ENCODE data around the gene PDZD2.

Gene PDZD2

DNA sequence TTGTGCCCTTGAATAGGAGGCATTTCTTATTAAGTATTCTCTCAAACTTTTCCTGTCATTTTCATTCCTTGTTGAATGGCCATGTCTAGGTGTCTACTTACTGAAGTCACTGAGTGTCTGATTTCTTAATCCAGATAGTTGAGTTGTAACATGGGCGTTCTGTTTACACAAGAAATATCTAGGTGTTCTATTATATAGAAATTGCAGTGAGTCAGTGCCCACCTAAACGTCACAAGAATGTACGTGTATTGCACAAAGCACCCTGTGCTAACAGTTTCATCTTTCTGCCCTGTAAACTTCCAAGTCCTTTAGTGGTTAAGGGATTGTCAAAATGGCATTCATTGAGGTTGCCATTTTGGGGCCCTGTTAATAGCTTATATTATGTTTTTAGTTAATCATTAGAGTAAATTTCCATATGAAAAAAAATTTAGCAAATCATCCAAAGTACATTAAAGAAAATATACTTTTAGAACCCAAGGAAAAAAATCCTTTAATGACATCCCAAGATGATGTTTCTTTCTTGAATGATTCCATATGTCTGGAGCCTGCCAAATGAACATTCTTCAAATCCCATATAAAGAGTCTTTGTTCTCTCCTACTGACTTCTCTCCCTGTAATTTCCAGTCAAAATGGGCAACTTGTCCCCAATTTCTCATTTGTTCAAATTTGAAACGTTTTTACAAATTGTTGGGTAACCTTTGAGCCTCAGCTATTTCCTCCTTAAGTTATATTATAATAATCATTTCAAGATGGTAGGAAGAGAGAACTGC, 421.0 kb downstream of the PDZD2 start:
- no peak overlapping the region for H3K4me3 ChIP-seq (ENCODE audit: low read length)
- TF ChIP-seq, protein P1, sequence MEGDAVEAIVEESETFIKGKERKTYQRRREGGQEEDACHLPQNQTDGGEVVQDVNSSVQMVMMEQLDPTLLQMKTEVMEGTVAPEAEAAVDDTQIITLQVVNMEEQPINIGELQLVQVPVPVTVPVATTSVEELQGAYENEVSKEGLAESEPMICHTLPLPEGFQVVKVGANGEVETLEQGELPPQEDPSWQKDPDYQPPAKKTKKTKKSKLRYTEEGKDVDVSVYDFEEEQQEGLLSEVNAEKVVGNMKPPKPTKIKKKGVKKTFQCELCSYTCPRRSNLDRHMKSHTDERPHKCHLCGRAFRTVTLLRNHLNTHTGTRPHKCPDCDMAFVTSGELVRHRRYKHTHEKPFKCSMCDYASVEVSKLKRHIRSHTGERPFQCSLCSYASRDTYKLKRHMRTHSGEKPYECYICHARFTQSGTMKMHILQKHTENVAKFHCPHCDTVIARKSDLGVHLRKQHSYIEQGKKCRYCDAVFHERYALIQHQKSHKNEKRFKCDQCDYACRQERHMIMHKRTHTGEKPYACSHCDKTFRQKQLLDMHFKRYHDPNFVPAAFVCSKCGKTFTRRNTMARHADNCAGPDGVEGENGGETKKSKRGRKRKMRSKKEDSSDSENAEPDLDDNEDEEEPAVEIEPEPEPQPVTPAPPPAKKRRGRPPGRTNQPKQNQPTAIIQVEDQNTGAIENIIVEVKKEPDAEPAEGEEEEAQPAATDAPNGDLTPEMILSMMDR (IDR thresholded peaks at IDR 0.05; ENCODE audit: insufficient read depth, low read depth, low read length, missing control alignments): no peak
- DNase-seq (ENCODE audit: low read depth): peak; percentile 96

DNA sequence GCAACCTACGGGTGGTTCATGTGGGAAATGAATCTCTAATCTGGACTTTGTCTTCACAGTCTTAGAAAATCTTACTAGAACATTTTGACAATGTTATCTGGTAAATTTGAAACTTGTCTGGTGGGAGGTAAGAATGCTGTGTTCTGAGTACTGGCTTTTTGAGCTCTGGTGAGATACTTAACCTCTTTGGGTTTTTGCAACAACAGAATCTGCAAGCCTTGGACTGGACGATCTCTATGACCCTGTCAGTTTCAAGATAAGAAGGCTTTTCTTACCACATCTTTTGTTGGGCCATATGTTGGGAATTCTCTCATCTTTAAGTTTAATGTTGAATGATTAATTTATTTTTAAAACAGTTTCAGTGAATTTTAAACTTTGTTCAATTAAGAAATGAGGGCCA, 422.3 kb downstream of the PDZD2 start:
- TF ChIP-seq, protein P1 (IDR thresholded peaks at IDR 0.05; ENCODE audit: insufficient read depth, low read depth, low read length, missing control alignments): no peak

DNA sequence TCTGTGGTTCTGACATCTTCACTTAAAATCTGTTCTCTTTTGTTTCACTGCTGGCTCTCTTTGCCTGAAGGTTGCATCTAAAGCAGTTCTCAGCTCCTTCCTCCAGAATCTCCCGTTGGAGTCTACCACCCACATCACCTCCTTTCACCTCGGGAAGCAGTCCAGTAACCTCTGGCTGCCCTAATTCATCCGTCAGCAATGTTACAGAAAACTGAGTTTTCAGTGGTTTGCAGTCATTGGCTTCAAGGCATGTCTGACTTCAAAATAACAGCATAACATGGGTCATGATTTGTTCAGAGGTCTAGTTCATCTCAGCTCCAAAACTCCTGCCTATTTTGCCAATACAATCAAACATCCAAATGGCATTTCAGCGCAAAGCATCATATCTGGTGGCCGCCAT, 427.5 kb downstream of the PDZD2 start:
- H3K4me3 ChIP-seq (ENCODE audit: low read length): no peak overlapping the region
- TF ChIP-seq, protein P1 (IDR thresholded peaks at IDR 0.05; ENCODE audit: insufficient read depth, low read depth, low read length, missing control alignments): no peak
- DNase-seq (ENCODE audit: low read depth): no peak

More for the DNA sequence above, 422.3 kb downstream of the PDZD2 start:
- H3K4me3 ChIP-seq (ENCODE audit: low read length): no peak overlapping the region
- no peak for DNase-seq (ENCODE audit: low read depth)

DNA sequence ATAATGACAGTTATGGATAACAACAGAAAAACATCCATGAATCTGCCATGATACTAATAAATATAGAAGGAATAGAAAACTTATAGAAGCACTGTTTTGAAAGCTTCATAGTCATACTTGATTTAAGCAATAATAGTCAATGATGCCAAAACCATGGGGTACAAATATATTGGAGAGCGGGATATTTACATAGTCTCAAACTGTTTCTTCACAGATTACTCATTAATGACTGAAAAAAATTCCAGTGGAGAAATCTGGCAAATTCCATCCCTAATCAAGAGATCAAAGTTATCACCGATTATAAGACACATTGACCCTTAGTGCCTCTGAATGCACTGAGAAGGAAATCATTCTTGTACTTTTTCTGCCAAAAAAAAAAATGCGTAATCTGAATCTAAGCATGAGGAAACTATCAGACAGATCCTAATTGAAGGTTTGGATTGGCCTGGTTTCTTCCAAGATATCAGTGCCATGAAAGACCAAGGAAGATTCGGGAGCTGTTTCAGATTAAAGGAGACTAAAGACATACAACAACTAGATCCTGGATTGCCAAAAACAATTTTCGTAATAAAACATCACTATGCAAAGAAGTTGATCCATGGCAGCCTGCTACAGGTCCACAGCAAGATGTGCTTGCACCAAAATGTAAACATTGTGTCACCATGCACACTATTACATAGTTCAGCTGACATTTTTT, 429.0 kb downstream of the PDZD2 start:
- TF ChIP-seq, protein P1 (IDR thresholded peaks at IDR 0.05; ENCODE audit: insufficient read depth, low read depth, low read length, missing control alignments): no peak
- no peak overlapping the region for H3K4me3 ChIP-seq (ENCODE audit: low read length)
- DNase-seq (ENCODE audit: low read depth): no peak

DNA sequence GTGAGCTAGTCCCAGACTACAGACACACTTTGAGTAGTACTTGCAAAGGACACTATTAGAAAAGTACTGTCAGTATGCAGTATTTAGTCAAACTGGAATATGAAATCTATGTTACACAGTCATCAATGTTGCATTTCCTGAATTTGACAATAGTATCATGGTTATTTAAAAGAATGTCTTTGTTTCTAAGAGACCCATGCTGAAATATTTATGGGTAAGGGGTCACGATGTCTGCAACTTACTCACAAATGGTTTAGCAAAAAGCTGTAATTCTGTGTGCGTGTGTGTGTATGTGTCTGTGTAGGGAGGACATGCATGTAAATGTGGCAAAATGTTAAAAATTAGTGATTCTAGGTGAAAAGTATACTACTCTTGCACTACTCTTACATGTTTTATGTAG, 429.6 kb downstream of the PDZD2 start:
- no peak overlapping the region for H3K4me3 ChIP-seq (ENCODE audit: low read length)
- no peak for DNase-seq (ENCODE audit: low read depth)
- TF ChIP-seq, protein P1 (IDR thresholded peaks at IDR 0.05; ENCODE audit: insufficient read depth, low read depth, low read length, missing control alignments): no peak

DNA sequence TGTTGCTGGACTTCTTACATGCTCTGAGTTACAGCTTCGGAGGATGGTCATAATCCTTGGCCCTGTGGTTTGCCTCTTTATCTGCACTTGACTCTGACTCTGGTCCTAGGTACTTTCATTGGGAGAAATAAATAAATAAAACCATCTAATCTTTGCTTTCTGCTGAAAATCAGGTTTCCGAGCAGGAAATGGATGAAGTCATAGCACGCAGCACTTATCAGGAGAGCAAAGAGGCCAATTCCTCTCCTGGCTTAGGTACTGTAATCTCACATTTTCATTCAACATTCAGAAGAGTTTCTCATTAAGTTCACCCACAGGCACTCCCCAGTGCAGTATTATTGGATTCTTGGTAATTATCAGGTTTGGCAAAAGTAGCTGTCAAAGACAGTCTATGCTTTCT, 430.5 kb downstream of the PDZD2 start:
- no peak for DNase-seq (ENCODE audit: low read depth)
- no peak overlapping the region for H3K4me3 ChIP-seq (ENCODE audit: low read length)
- TF ChIP-seq, protein P1 (IDR thresholded peaks at IDR 0.05; ENCODE audit: insufficient read depth, low read depth, low read length, missing control alignments): no peak

All from epithelial cell of esophagus (primary cell).